Endothelial cell of umbilical vein (primary cell): Measurements from ENCODE around the gene TUBGCP2. TPM values are rescaled to one million over a fixed set of nuclear protein-coding genes. Genes with fewer than 3 reads are reported as not detected.

Experiments used
- BruUV-seq: library from RNA; stranded (reverse); fragments of 400-500 nt; replicated peaks from 2 replicates; lab custom pipeline; 2021; lab: Mats Ljungman, UMichigan
- CTCF ChIA-PET: fragments of 300-600, 350-600 bp; sonication (Branson Sonifier 250); formaldehyde crosslinking; loops from one replicate; lab custom pipeline; 2021; ENCODE audit warnings: antibody characterized with exemption, inconsistent platforms; lab: Charles Lee
- POLR2A ChIA-PET: fragments of 300-600, 350-600 bp; sonication (Branson Sonifier 250); formaldehyde crosslinking; loops from one replicate; lab custom pipeline; 2021; ENCODE audit warnings: antibody characterized with exemption, inconsistent platforms; lab: Charles Lee
- DNase-seq: peaks from one replicate; pipeline ENCODE4 v3.0.0-alpha.2; 2011; ENCODE audit warnings: low read depth, low spot score
- FAIRE-seq: peaks from 2 replicates; lab custom pipeline; 2011; peaks lifted over from hg19 to GRCh38; lab: Jason Lieb, UNC
- H2AFZ ChIP-seq: 2 replicates; pipeline ENCODE4 v1.6.0; 2012; ENCODE audit warnings: low read depth, low read length, control low read depth, inconsistent platforms
- H3K27ac ChIP-seq: 2 replicates; pipeline ENCODE4 v1.5.1; 2011; ENCODE audit warnings: low read depth, mild to moderate bottlenecking, control low read depth, low read length, moderate library complexity; ENCODE audit not compliant: insufficient read depth
- H3K27me3 ChIP-seq, 2 experiments: 2 replicates each; pipeline versions ENCODE4 v1.6.0 to v1.6.1; 2011; ENCODE audit warnings: low read length in 2 of 2, mixed read lengths in 1 of 2; ENCODE audit not compliant: control insufficient read depth in 2 of 2, insufficient read depth in 2 of 2
- H3K36me3 ChIP-seq, 2 experiments: 2 replicates in 1 of 2; 3 replicates in 1 of 2; pipeline ENCODE4 v1.5.1; 2011; ENCODE audit warnings: low read length in 2 of 2, mild to moderate bottlenecking in 1 of 2, moderate library complexity in 1 of 2; ENCODE audit not compliant: control insufficient read depth in 2 of 2, insufficient read depth in 2 of 2; ENCODE audit errors: extremely low read depth in 1 of 2
- H3K4me1 ChIP-seq: 3 replicates; pipeline ENCODE4 v1.5.1; 2011; ENCODE audit warnings: mild to moderate bottlenecking, low read length; ENCODE audit not compliant: control insufficient read depth, insufficient read depth; ENCODE audit errors: extremely low read depth
- H3K4me2 ChIP-seq: 2 replicates; pipeline ENCODE4 v1.6.1; 2011; ENCODE audit warnings: low read length, control low read depth, mixed read lengths; ENCODE audit not compliant: insufficient read depth
- H3K4me3 ChIP-seq, 3 experiments: fragments of 200-600 bp in 1 of 3; sonication (generic), shearing (Covaris generic) in 1 of 3; replicated peaks in 1 of 3; 2 replicates each; pipeline ENCODE4 v1.5.1; 2011 to 2016; ENCODE audit warnings: control low read depth in 3 of 3, low read length in 3 of 3, mild to moderate bottlenecking in 2 of 3, inconsistent platforms in 1 of 3, low read depth in 1 of 3, moderate library complexity in 1 of 3; ENCODE audit not compliant: insufficient read depth in 1 of 3
- H3K79me2 ChIP-seq: 2 replicates; pipeline ENCODE4 v1.6.0; 2012; ENCODE audit warnings: low read length, inconsistent platforms; ENCODE audit not compliant: control insufficient read depth, insufficient read depth
- H3K9ac ChIP-seq: replicated peaks from 2 replicates; pipeline ENCODE3; 2011; ENCODE audit warnings: low read length, control low read depth; ENCODE audit not compliant: insufficient read depth; ENCODE audit errors: extremely low read depth
- H3K9me1 ChIP-seq: replicated peaks from 3 replicates; pipeline ENCODE4 v1.6.0; 2011; ENCODE audit warnings: mild to moderate bottlenecking, low read length; ENCODE audit not compliant: control insufficient read depth, insufficient read depth; ENCODE audit errors: extremely low read depth
- H3K9me3 ChIP-seq: replicated peaks from 2 replicates; pipeline ENCODE4 v1.5.1; 2012; ENCODE audit warnings: low read length, inconsistent platforms; ENCODE audit not compliant: control insufficient read depth, insufficient read depth
- H4K20me1 ChIP-seq: replicated peaks from 2 replicates; pipeline ENCODE3; 2011; ENCODE audit warnings: mild to moderate bottlenecking, low read length; ENCODE audit not compliant: control insufficient read depth, insufficient read depth; ENCODE audit errors: extremely low read depth
- EZH2 ChIP-seq: IDR thresholded peaks from 2 replicates; pipeline ENCODE4 v1.6.1; 2012; ENCODE audit warnings: borderline replicate concordance, low read depth, mild to moderate bottlenecking, moderate library complexity, low read length, inconsistent platforms; ENCODE audit not compliant: severe bottlenecking
- FOS ChIP-seq: IDR thresholded peaks from 2 replicates; pipeline ENCODE4 v1.6.1; 2011; ENCODE audit warnings: mild to moderate bottlenecking, low read length, moderate library complexity, borderline replicate concordance; ENCODE audit not compliant: insufficient read depth
- GATA2 ChIP-seq: IDR thresholded peaks from 2 replicates; pipeline ENCODE4 v1.7.0; 2011; ENCODE audit warnings: low read depth, mild to moderate bottlenecking, moderate library complexity, mixed read lengths, low read length; ENCODE audit not compliant: insufficient read length, insufficient read depth
- JUN ChIP-seq: IDR thresholded peaks from 2 replicates; pipeline ENCODE4 v1.6.1; 2011; ENCODE audit warnings: borderline replicate concordance, low read depth; ENCODE audit not compliant: insufficient read length, insufficient read depth
- MAX ChIP-seq: IDR thresholded peaks from 2 replicates; pipeline ENCODE4 v1.6.1; 2011; ENCODE audit not compliant: insufficient read depth, insufficient read length
- MYC ChIP-seq: IDR thresholded peaks from one replicate; pipeline ENCODE4 v1.6.1; 2011; ENCODE audit warnings: mild to moderate bottlenecking, low read depth, low read length
- POLR2A ChIP-seq: IDR thresholded peaks from 2 replicates; pipeline ENCODE4 v1.6.1; 2012; ENCODE audit warnings: low read depth, mild to moderate bottlenecking, control low read depth, low read length
- POLR2AphosphoS5 ChIP-seq: IDR thresholded peaks from 2 replicates; pipeline ENCODE4 v1.6.1; 2012; ENCODE audit warnings: low read depth, mild to moderate bottlenecking, control low read depth, low read length, moderate library complexity; ENCODE audit not compliant: insufficient read depth
- dilution Hi-C: fragments of 300-500 bp; cut with MboI; formaldehyde crosslinking; loops from one replicate; pipeline ENCODE4 v1.15.0; 2019; ENCODE audit warnings: low sequenced_read_pairs; ENCODE audit not compliant: extremely low pct_ligation_motif_present
- intact Hi-C: fragments of 100-400 bp; cut with micrococcal nuclease; formaldehyde crosslinking; loops from one replicate; pipeline ENCODE4 v1.10.0; 2022
- polyA plus RNA-seq, 4 experiments: library from polyadenylated mRNA; depleted of rRNA in 3 of 4; stranded (reverse) in 3 of 4; unstranded in 1 of 4; fragments of >200 nt; gene quantifications; 2 replicates each; pipeline versions ENCODE4 v1.2.1 to v1.2.3, GENCODE V29; 2011 to 2012; ENCODE audit warnings: missing spikeins in 1 of 4
- total RNA-seq: library from RNA; stranded (reverse); gene quantifications from 2 replicates; pipeline ENCODE4 v1.2.3, GENCODE V29; 2021
- TF ChIP-seq, protein P1 (sequence below), 2 donors: IDR thresholded peaks; 1 replicate in 1 of 2; 2 replicates in 1 of 2; pipeline ENCODE4 v1.5.1; 2011; ENCODE audit warnings: low read length in 2 of 2, mild to moderate bottlenecking in 2 of 2, moderate library complexity in 2 of 2, control low read depth in 1 of 2, inconsistent platforms in 1 of 2, low read depth in 1 of 2; ENCODE audit not compliant: insufficient read depth in 1 of 2; ENCODE audit errors: extremely low read depth in 1 of 2

Gene TUBGCP2
- total and polyA plus RNA-seq, 2 donors (not counting 3 experiments of a cell fraction or from before 2014, with no cell fraction given) = 37.1 to 53.1 TPM

- H3K36me3 ChIP-seq = no peaks in the 10 kb centered on the region
- TF ChIP-seq FOS = no peak
- TF ChIP-seq, protein P1, sequence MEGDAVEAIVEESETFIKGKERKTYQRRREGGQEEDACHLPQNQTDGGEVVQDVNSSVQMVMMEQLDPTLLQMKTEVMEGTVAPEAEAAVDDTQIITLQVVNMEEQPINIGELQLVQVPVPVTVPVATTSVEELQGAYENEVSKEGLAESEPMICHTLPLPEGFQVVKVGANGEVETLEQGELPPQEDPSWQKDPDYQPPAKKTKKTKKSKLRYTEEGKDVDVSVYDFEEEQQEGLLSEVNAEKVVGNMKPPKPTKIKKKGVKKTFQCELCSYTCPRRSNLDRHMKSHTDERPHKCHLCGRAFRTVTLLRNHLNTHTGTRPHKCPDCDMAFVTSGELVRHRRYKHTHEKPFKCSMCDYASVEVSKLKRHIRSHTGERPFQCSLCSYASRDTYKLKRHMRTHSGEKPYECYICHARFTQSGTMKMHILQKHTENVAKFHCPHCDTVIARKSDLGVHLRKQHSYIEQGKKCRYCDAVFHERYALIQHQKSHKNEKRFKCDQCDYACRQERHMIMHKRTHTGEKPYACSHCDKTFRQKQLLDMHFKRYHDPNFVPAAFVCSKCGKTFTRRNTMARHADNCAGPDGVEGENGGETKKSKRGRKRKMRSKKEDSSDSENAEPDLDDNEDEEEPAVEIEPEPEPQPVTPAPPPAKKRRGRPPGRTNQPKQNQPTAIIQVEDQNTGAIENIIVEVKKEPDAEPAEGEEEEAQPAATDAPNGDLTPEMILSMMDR (IDR thresholded peaks at IDR 0.05; ENCODE audit: extremely low read depth in 1 of 2, insufficient read depth in 1 of 2, low read depth in 1 of 2, low read length in 2 of 2) = no peak
- no peak for TF ChIP-seq JUN
- no peak for TF ChIP-seq POLR2AphosphoS5
- TF ChIP-seq MYC = no peak
- no peak for TF ChIP-seq EZH2
- TF ChIP-seq GATA2 = no peak
- TF ChIP-seq POLR2A = no peak
- no peak for TF ChIP-seq MAX
- DNase-seq (no peak), FAIRE-seq (no peak)
- CTCF ChIA-PET = interaction anchor here (1.0 to 1.6 kb wide), 2 partner anchors 10 to 41 kb away, joined by 4 to 5 read pairs; no protein-coding TSS in a partner anchor
- BruUV-seq = no TSS peak
- no peak overlapping the region for H3K4me3 ChIP-seq
- H3K9ac ChIP-seq = no peak overlapping the region
- no peak overlapping the region for H3K4me2 ChIP-seq
- H3K27ac ChIP-seq = no peak overlapping the region
- no peaks in the 10 kb centered on the region for H4K20me1 ChIP-seq
- POLR2A ChIA-PET = no interaction called here
- H2AFZ ChIP-seq = no peak overlapping the region
- H3K4me1 ChIP-seq = no peaks in the 10 kb centered on the region
- no peaks in the 10 kb centered on the region for H3K9me3 ChIP-seq
- peaks cover 0 to 4% of the 10 kb centered on the region in 2 experiments for H3K27me3 ChIP-seq
- no peaks in the 10 kb centered on the region for H3K9me1 ChIP-seq
- intact Hi-C loops = no loop called here
- no peaks in the 10 kb centered on the region for H3K79me2 ChIP-seq
- dilution Hi-C loops = no loop called here
These were observed 41.4 kb downstream of the TUBGCP2 start for GRCh38 chr10:133267293-133267692.
